Peyer's patch (tissue), 4 donors: ENCODE results near the gene UBA3.

Experiments
- POLR2A ChIP-seq, 2 donors: fragments of 450-650 bp; IDR thresholded peaks; one replicate each; pipeline ENCODE4 v1.5.1; 2017; ENCODE audit warnings: antibody characterized with exemption in 2 of 2, mild to moderate bottlenecking in 2 of 2, moderate library complexity in 2 of 2
- TF ChIP-seq, protein P1 (sequence below), 6 experiments: fragments of 450-650 bp in 4 of 6; fragments of 200-600 bp in 2 of 6; sonication (generic) in 1 of 6; IDR thresholded peaks; one replicate each; pipeline ENCODE4 v1.5.1; 2017 to 2019; ENCODE audit warnings: antibody characterized with exemption in 6 of 6, mild to moderate bottlenecking in 3 of 6, moderate library complexity in 1 of 6

DNA sequence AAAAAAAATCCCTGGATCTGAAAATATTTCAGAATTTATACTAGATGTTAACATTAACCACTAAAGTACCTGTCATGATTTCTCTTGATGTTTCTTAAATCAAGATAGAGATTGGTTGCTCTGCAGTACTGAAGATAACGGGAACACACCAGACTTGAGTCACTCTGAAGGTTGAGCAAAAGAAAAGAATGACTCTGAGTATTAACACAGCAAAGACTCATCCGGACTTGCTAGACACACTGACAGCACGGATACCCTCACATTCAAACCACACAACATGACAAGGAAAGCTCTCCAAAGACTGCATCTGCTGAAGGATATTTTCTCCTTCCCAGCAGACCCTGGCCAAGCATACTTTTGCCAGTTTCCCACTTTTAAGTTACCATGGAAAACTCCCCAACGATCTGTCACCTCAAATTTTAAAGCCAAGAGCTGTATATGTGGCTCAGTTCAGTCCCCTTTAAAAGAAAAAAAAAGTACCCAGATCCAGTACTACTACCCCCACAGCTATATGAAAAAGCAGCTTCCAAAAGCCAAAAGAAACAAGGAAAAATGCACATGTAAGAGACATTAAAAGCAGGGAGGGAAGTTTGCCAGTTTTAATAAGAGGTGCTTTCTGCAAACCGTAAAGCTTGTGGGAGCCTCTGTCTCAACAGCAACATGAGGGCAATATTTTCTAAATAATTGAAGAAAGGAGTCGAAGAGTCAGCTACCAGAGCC is 74.9 kb downstream of the UBA3 start:
- TF ChIP-seq, protein P1, sequence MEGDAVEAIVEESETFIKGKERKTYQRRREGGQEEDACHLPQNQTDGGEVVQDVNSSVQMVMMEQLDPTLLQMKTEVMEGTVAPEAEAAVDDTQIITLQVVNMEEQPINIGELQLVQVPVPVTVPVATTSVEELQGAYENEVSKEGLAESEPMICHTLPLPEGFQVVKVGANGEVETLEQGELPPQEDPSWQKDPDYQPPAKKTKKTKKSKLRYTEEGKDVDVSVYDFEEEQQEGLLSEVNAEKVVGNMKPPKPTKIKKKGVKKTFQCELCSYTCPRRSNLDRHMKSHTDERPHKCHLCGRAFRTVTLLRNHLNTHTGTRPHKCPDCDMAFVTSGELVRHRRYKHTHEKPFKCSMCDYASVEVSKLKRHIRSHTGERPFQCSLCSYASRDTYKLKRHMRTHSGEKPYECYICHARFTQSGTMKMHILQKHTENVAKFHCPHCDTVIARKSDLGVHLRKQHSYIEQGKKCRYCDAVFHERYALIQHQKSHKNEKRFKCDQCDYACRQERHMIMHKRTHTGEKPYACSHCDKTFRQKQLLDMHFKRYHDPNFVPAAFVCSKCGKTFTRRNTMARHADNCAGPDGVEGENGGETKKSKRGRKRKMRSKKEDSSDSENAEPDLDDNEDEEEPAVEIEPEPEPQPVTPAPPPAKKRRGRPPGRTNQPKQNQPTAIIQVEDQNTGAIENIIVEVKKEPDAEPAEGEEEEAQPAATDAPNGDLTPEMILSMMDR (IDR thresholded peaks at IDR 0.05): no peak
- TF ChIP-seq POLR2A (IDR thresholded peaks at IDR 0.05): no peak
